NB4 (cell line): ENCODE results near the gene NTRK2.

Experiments used
- DNase-seq: peaks from one replicate; pipeline ENCODE4 v3.0.0; 2010; ENCODE audit warnings: low read depth
- H3K4me3 ChIP-seq: one replicate; pipeline ENCODE4 v1.5.1; 2011; ENCODE audit warnings: mild to moderate bottlenecking, low read depth, low read length, moderate library complexity
- CTCF ChIP-seq: IDR thresholded peaks from one replicate; pipeline ENCODE4 v1.5.1; 2012; ENCODE audit warnings: low read depth, low read length
- MAX ChIP-seq: IDR thresholded peaks from 2 replicates; pipeline ENCODE4 v1.6.1; 2011; ENCODE audit warnings: low read depth, low read length
- MYC ChIP-seq: IDR thresholded peaks from 2 replicates; pipeline ENCODE4 v1.6.1; 2011; ENCODE audit warnings: low read depth, low read length
- POLR2A ChIP-seq: IDR thresholded peaks from 2 replicates; pipeline ENCODE4 v1.6.1; 2011; ENCODE audit warnings: mild to moderate bottlenecking; ENCODE audit not compliant: insufficient read length; ENCODE audit errors: extremely low read depth

NTRK2 gene

GRCh38 chr9:84781458-84781857 is 111.9 kb downstream of the NTRK2 start:
- TF ChIP-seq CTCF, result peak; percentile 43
- TF ChIP-seq POLR2A, result no peak
- no peak for TF ChIP-seq MAX
- TF ChIP-seq MYC, result no peak
- no peak overlapping the region for H3K4me3 ChIP-seq
- peak; percentile 24 for DNase-seq

- no peak for TF ChIP-seq MAX
- no peak for TF ChIP-seq POLR2A
- no peak for TF ChIP-seq MYC
- TF ChIP-seq CTCF, result no peak
- no peak for DNase-seq
- no peak overlapping the region for H3K4me3 ChIP-seq
Measured at GRCh38 chr9:84781931-84782866, 112.7 kb downstream of the NTRK2 start.

- no peak for TF ChIP-seq MAX
- TF ChIP-seq MYC, result no peak
- TF ChIP-seq CTCF, result no peak
- no peak for TF ChIP-seq POLR2A
- no peak overlapping the region for H3K4me3 ChIP-seq
- DNase-seq, result no peak
Measured at GRCh38 chr9:84785792-84786547, 116.4 kb downstream of the NTRK2 start.

GRCh38 chr9:84788803-84789462 is 119.4 kb downstream of the NTRK2 start:
- no peak overlapping the region for H3K4me3 ChIP-seq
- TF ChIP-seq MYC, result no peak
- TF ChIP-seq MAX, result no peak
- no peak for TF ChIP-seq CTCF
- no peak for TF ChIP-seq POLR2A
- no peak for DNase-seq

GRCh38 chr9:84789463-84789830 is 119.9 kb downstream of the NTRK2 start:
- DNase-seq, result no peak
- TF ChIP-seq POLR2A, result no peak
- no peak for TF ChIP-seq CTCF
- TF ChIP-seq MYC, result no peak
- TF ChIP-seq MAX, result no peak
- H3K4me3 ChIP-seq, result no peak overlapping the region
